Activated CD8-positive, alpha-beta T cell treated with anti-CD3 and anti-CD28 coated beads for 36 hours (primary cell): ENCODE data around the gene HPGDS. TPM values are rescaled to one million over a fixed set of nuclear protein-coding genes. Genes with fewer than 3 reads are reported as not detected.
"Not testable (repeated sequence)": the region's sequence is repeated elsewhere in the genome, so short reads cannot be mapped to it uniquely, and the experiment has no call there.

Experiments
- ATAC-seq: fragments of 200-7000 bp; cut with Tn5 transposase; one replicate; pipeline ENCODE4 v1.10.0; 2021; ENCODE audit warnings: mild to moderate bottlenecking, moderate library complexity
- CTCF ChIA-PET: fragments of 350-600 bp; sonication (Branson Sonifier 250); formaldehyde crosslinking; loops from one replicate; lab custom pipeline; 2021; ENCODE audit warnings: antibody characterized with exemption; lab: Charles Lee
- POLR2A ChIA-PET: fragments of 350-600 bp; sonication (Branson Sonifier 250); formaldehyde crosslinking; loops from one replicate; lab custom pipeline; 2021; ENCODE audit warnings: antibody characterized with exemption; lab: Charles Lee
- DNase-seq: peaks from one replicate; pipeline ENCODE4 v3.0.0-alpha.2; 2020
- H3K27ac Mint-ChIP-seq: one replicate; pipeline ENCODE4 v1.8.0; 2021; ENCODE audit warnings: mild to moderate bottlenecking, mixed read lengths
- H3K27me3 Mint-ChIP-seq: one replicate; pipeline ENCODE4 v1.8.0; 2021; ENCODE audit warnings: mixed read lengths
- H3K36me3 Mint-ChIP-seq: one replicate; pipeline ENCODE4 v1.8.0; 2021; ENCODE audit warnings: low read depth, mixed read lengths
- H3K4me1 Mint-ChIP-seq: one replicate; pipeline ENCODE4 v1.8.0; 2021; ENCODE audit warnings: low read depth, mixed read lengths
- H3K4me3 Mint-ChIP-seq: one replicate; pipeline ENCODE4 v1.8.0; 2021; ENCODE audit warnings: mild to moderate bottlenecking, moderate library complexity, mixed read lengths
- H3K9me3 Mint-ChIP-seq: one replicate; pipeline ENCODE4 v1.8.0; 2021; ENCODE audit warnings: mixed read lengths
- CTCF ChIP-seq: fragments of 200-600 bp; IDR thresholded peaks from one replicate; pipeline ENCODE4 v1.8.0; 2022; ENCODE audit warnings: antibody characterized with exemption, mild to moderate bottlenecking
- intact Hi-C: fragments of 100-400 bp; cut with micrococcal nuclease; formaldehyde crosslinking; loops from one replicate; pipeline ENCODE4 v1.10.0; 2022
- total RNA-seq, 2 experiments: library from RNA; stranded (reverse); gene quantifications; one replicate each; pipeline ENCODE4 v1.2.3, GENCODE V29; 2021

HPGDS gene
- total RNA-seq, 2 experiments from 2014 or later, result not detected

DNA sequence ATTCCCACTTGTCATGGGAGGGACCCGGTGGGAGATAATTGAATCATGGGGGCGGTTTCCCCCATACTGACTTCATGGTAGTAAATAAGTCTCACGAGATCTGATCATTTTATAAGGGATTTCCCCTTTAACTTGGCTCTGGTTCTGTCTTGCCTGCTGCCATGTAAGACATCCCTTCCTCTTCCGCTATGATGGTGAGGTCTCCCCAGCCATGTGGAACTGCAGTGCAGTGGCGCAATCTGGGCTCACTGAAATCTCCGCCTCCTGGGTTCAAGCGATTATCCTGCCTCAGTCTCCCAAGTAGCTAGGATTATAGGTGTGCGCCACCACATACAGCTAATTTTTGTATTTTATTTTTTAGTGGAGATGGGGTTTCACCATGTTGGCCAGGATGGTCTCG is 2.9 kb downstream of the HPGDS start:
- ATAC-seq (peak; percentile 65), DNase-seq (peak; percentile 7)
- CTCF ChIA-PET, result interaction anchor here (1.1 to 1.7 kb wide), 2 partner anchors 9 to 50 kb away, joined by 5 read pairs; no protein-coding TSS in a partner anchor
- POLR2A ChIA-PET, result no interaction called here
- intact Hi-C loops, result loop anchor here (5.0 kb wide), 1 partner anchor 107 kb away; no protein-coding TSS in a partner anchor
- Mint-ChIP-seq H3K27me3 (no peaks in the 10 kb centered on the region), H3K27ac (peak overlapping the region; percentile 90), H3K36me3 (no peaks in the 10 kb centered on the region), H3K9me3 (no peaks in the 10 kb centered on the region), H3K4me3 (peak overlapping the region; percentile 49), H3K4me1 (peaks cover 16% of the 10 kb centered on the region)
- no peak for TF ChIP-seq CTCF

- ChIA-PET CTCF (interaction anchor here (1.0 to 1.7 kb wide), 3 partner anchors 10 to 51 kb away, joined by 3 to 5 read pairs (median 5); no protein-coding TSS in a partner anchor), POLR2A (no interaction called here)
- peak overlapping the region; percentile 90 for H3K27ac Mint-ChIP-seq
- H3K4me3 Mint-ChIP-seq, result peak overlapping the region; percentile 49
- no peak for TF ChIP-seq CTCF
- no peak for DNase-seq
- intact Hi-C loops, result loop anchor here (5.0 kb wide), 1 partner anchor 107 kb away; no protein-coding TSS in a partner anchor
- H3K36me3 Mint-ChIP-seq, result no peaks in the 10 kb centered on the region
- H3K9me3 Mint-ChIP-seq, result no peaks in the 10 kb centered on the region
- H3K4me1 Mint-ChIP-seq, result peaks cover 16% of the 10 kb centered on the region
- ATAC-seq, result peak; percentile 81
- H3K27me3 Mint-ChIP-seq, result no peaks in the 10 kb centered on the region
Measured at GRCh38 chr4:94338681-94339351, 3.8 kb downstream of the HPGDS start.

DNA sequence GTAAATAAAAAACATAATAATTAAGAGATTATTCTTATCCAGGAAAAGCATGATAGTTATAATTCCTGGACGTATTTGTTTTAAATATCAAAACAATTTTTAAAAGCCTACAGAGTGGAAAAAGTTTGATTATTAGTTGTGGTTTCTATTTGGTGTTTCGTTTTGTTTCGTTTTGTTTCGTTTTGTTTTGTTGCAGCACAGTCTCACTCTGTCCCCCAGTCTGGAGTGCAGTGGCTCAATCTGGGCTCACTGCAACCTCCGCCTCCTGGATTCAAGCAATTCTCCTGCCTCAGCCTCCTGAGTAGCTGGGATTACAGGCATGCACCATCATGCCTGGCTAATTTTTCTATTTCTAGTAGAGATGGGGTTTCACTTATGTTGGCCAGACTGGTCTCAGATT is 5.8 kb downstream of the HPGDS start:
- intact Hi-C loops, result loop anchor here (5.0 kb wide), 1 partner anchor 104 kb away; no protein-coding TSS in a partner anchor
- H3K27ac Mint-ChIP-seq, H3K4me3 Mint-ChIP-seq, H3K36me3 Mint-ChIP-seq, DNase-seq, H3K27me3 Mint-ChIP-seq, ATAC-seq, H3K9me3 Mint-ChIP-seq: not testable (repeated sequence)
- ChIA-PET POLR2A (interaction anchor here (0.7 kb wide), 1 partner anchor 35 kb away, joined by 3 read pairs; no protein-coding TSS in a partner anchor), CTCF (interaction anchor here (1.1 kb wide), 1 partner anchor 70 kb away, joined by 3 read pairs; no protein-coding TSS in a partner anchor)
- peaks cover 14% of the 10 kb centered on the region for H3K4me1 Mint-ChIP-seq

- Mint-ChIP-seq H3K27me3 (no peaks in the 10 kb centered on the region), H3K4me3 (no peak overlapping the region), H3K4me1 (peaks cover 14% of the 10 kb centered on the region), H3K27ac (no peak overlapping the region), H3K9me3 (no peaks in the 10 kb centered on the region), H3K36me3 (no peaks in the 10 kb centered on the region)
- POLR2A ChIA-PET, result interaction anchor here (0.7 kb wide), 1 partner anchor 35 kb away, joined by 3 read pairs; no protein-coding TSS in a partner anchor
- CTCF ChIA-PET, result interaction anchor here (1.1 kb wide), 1 partner anchor 71 kb away, joined by 3 read pairs; no protein-coding TSS in a partner anchor
- TF ChIP-seq CTCF, result no peak
- ATAC-seq, result no peak
- DNase-seq, result no peak
- intact Hi-C loops, result loop anchor here (5.0 kb wide), 1 partner anchor 104 kb away; no protein-coding TSS in a partner anchor
Measured at GRCh38 chr4:94336303-94336702, 6.3 kb downstream of the HPGDS start.

DNA sequence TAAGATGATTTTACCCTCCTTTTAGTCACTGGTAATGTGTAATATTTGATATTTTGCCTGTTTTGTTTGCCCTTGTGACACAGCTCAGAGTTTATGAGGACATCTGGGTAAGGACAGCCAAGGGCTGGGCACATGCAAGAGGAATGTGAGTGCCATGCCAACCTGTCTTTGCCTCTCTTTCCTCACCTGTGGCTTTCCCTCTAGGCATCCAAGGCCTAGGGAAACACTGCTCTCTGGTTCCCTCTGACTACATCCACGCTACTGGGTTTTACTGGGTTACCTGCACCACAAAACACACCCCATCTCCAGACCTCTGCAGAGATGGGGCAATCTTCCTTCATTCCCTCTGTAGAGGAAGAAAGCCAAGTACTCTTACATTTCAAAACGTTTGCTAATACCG is 7.7 kb downstream of the HPGDS start:
- no peaks in the 10 kb centered on the region for H3K36me3 Mint-ChIP-seq
- TF ChIP-seq CTCF, result no peak
- H3K9me3 Mint-ChIP-seq, result no peaks in the 10 kb centered on the region
- peaks cover 1% of the 10 kb centered on the region for H3K27me3 Mint-ChIP-seq
- no peak overlapping the region for H3K27ac Mint-ChIP-seq
- ChIA-PET POLR2A (no interaction called here), CTCF (interaction anchor here (1.8 kb wide), 1 partner anchor 54 kb away, joined by 6 read pairs; no protein-coding TSS in a partner anchor)
- intact Hi-C loops, result loop anchor here (5.0 kb wide), 1 partner anchor 103 kb away; no protein-coding TSS in a partner anchor
- ATAC-seq (no peak), DNase-seq (no peak)
- peaks cover 14% of the 10 kb centered on the region for H3K4me1 Mint-ChIP-seq
- no peak overlapping the region for H3K4me3 Mint-ChIP-seq
